H1 (cell line): Measurements from ENCODE around the gene ZNF496. TPM values are rescaled to one million over a fixed set of nuclear protein-coding genes. Genes with fewer than 3 reads are reported as not detected.

ENCODE experiments used
- CTCF ChIA-PET: fragments of 300-600 bp; sonication (Branson Sonifier 250); formaldehyde crosslinking; loops from one replicate; lab custom pipeline; 2021; ENCODE audit not compliant: partially characterized antibody; lab: Charles Lee
- POLR2A ChIA-PET: fragments of 300-600 bp; sonication (Branson Sonifier 250); formaldehyde crosslinking; loops from one replicate; lab custom pipeline; 2021; ENCODE audit warnings: inconsistent platforms; ENCODE audit not compliant: partially characterized antibody; lab: Charles Lee
- DNase-seq, 2 experiments: peaks; one replicate each; pipeline versions ENCODE4 v3.0.0 to v3.0.0-alpha.2; 2010 to 2022; ENCODE audit warnings: low spot score in 2 of 2, low read depth in 1 of 2, mixed read lengths in 1 of 2
- FAIRE-seq: peaks from 2 replicates; lab custom pipeline; 2011; peaks lifted over from hg19 to GRCh38; lab: Jason Lieb, UNC
- H2AFZ ChIP-seq: 2 replicates; pipeline ENCODE4 v1.8.1; 2012; ENCODE audit warnings: low read length, inconsistent platforms
- H2AK5ac ChIP-seq: 2 replicates; pipeline ENCODE4 v1.6.1; 2013; ENCODE audit warnings: low read depth, low read length
- H2BK120ac ChIP-seq: replicated peaks from 2 replicates; pipeline ENCODE3; 2013; ENCODE audit warnings: low read depth, low read length, inconsistent platforms
- H2BK12ac ChIP-seq: 2 replicates; pipeline ENCODE4 v1.6.1; 2013; ENCODE audit warnings: low read depth, low read length
- H2BK15ac ChIP-seq: 2 replicates; pipeline ENCODE4 v1.6.1; 2013; ENCODE audit warnings: low read length
- H2BK20ac ChIP-seq: 2 replicates; pipeline ENCODE4 v1.6.1; 2013; ENCODE audit warnings: low read length
- H2BK5ac ChIP-seq: 2 replicates; pipeline ENCODE4 v1.6.1; 2013; ENCODE audit warnings: low read depth, low read length
- H3K14ac ChIP-seq: 2 replicates; pipeline ENCODE4 v1.6.1; 2013; ENCODE audit warnings: inconsistent platforms; ENCODE audit not compliant: insufficient read length
- H3K18ac ChIP-seq: 2 replicates; pipeline ENCODE4 v1.6.1; 2013; ENCODE audit warnings: low read length; ENCODE audit errors: extremely low read depth
- H3K23ac ChIP-seq: 2 replicates; pipeline ENCODE4 v1.6.1; 2013; ENCODE audit warnings: inconsistent platforms; ENCODE audit not compliant: insufficient read length
- H3K23me2 ChIP-seq: 2 replicates; pipeline ENCODE4 v1.6.1; 2013; ENCODE audit warnings: low read depth, low read length
- H3K27ac ChIP-seq: 2 replicates; pipeline ENCODE4 v1.6.1; 2011; ENCODE audit warnings: low read depth, low read length, inconsistent platforms
- H3K27me3 ChIP-seq, 4 experiments: replicated peaks in 1 of 4; 1 replicate in 1 of 4; 2 replicates in 3 of 4; pipeline versions ENCODE4 v1.6.1 to v1.8.1; 2011 to 2013; ENCODE audit warnings: low read length in 3 of 4, mild to moderate bottlenecking in 3 of 4, inconsistent platforms in 2 of 4, mixed read lengths in 2 of 4, moderate library complexity in 1 of 4; ENCODE audit not compliant: control insufficient read depth in 3 of 4, insufficient read depth in 3 of 4; ENCODE audit errors: extremely low read depth in 1 of 4
- H3K36me3 ChIP-seq, 4 experiments: 2 replicates each; pipeline versions ENCODE4 v1.6.1 to v1.8.1; 2011 to 2013; ENCODE audit warnings: mild to moderate bottlenecking in 4 of 4, low read length in 3 of 4, moderate library complexity in 2 of 4, control low read depth in 1 of 4, inconsistent platforms in 1 of 4; ENCODE audit not compliant: insufficient read depth in 4 of 4, control insufficient read depth in 2 of 4
- H3K4ac ChIP-seq: replicated peaks from 2 replicates; pipeline ENCODE3; 2013; ENCODE audit warnings: low read length, low read depth, mixed read lengths, inconsistent platforms; ENCODE audit not compliant: insufficient read length
- H3K4me1 ChIP-seq, 4 experiments: replicated peaks in 1 of 4; 1 replicate in 1 of 4; 2 replicates in 3 of 4; pipeline versions ENCODE4 v1.6.1 to v1.8.1; 2011 to 2013; ENCODE audit warnings: low read length in 3 of 4, inconsistent platforms in 2 of 4, mixed read lengths in 1 of 4; ENCODE audit not compliant: insufficient read depth in 4 of 4, control insufficient read depth in 3 of 4
- H3K4me2 ChIP-seq, 2 experiments: 2 replicates each; pipeline versions ENCODE4 v1.6.1 to v1.8.1; 2011 to 2013; ENCODE audit warnings: low read depth in 2 of 2, low read length in 2 of 2, control low read depth in 1 of 2, inconsistent platforms in 1 of 2, mild to moderate bottlenecking in 1 of 2; ENCODE audit not compliant: insufficient read depth in 1 of 2
- H3K4me3 ChIP-seq, 4 experiments: fragments of 200-600, 300-600 bp in 1 of 4; sonication (generic), shearing (Covaris generic), sonication (Bioruptor Twin) in 1 of 4; 2 replicates each; pipeline versions ENCODE4 v1.5.1 to v1.8.1; 2011 to 2016; ENCODE audit warnings: low read length in 4 of 4, low read depth in 3 of 4, control low read depth in 2 of 4, inconsistent platforms in 2 of 4, mild to moderate bottlenecking in 2 of 4, mixed read lengths in 1 of 4, moderate library complexity in 1 of 4; ENCODE audit not compliant: insufficient read depth in 2 of 4; ENCODE audit errors: extremely low read depth in 1 of 4
- H3K56ac ChIP-seq: replicated peaks from 2 replicates; pipeline ENCODE3; 2013; ENCODE audit warnings: low read depth, mild to moderate bottlenecking, mixed read lengths, low read length, inconsistent platforms; ENCODE audit not compliant: insufficient read length
- H3K79me1 ChIP-seq: 2 replicates; pipeline ENCODE4 v1.6.1; 2013; ENCODE audit warnings: low read depth, low read length, control low read depth
- H3K79me2 ChIP-seq, 2 experiments: 2 replicates each; pipeline versions ENCODE4 v1.6.1 to v1.8.1; 2012 to 2013; ENCODE audit warnings: low read length in 2 of 2, mild to moderate bottlenecking in 2 of 2, inconsistent platforms in 1 of 2; ENCODE audit not compliant: insufficient read depth in 2 of 2, control insufficient read depth in 1 of 2
- H3K9ac ChIP-seq, 4 experiments: replicated peaks in 1 of 4; 1 replicate in 1 of 4; 2 replicates in 3 of 4; pipeline versions ENCODE4 v1.6.1 to v1.8.1; 2011 to 2013; ENCODE audit warnings: low read depth in 3 of 4, low read length in 3 of 4, control low read depth in 2 of 4, mild to moderate bottlenecking in 2 of 4, moderate library complexity in 2 of 4, inconsistent platforms in 1 of 4; ENCODE audit errors: extremely low read depth in 1 of 4
- H3K9me3 ChIP-seq, 2 experiments: 2 replicates each; pipeline versions ENCODE4 v1.6.1 to v1.8.1; 2012 to 2013; ENCODE audit warnings: mild to moderate bottlenecking in 2 of 2, moderate library complexity in 2 of 2, control low read depth in 1 of 2, inconsistent platforms in 1 of 2, low read depth in 1 of 2, low read length in 1 of 2, mixed read lengths in 1 of 2; ENCODE audit not compliant: insufficient read depth in 2 of 2
- H4K20me1 ChIP-seq, 2 experiments: replicated peaks in 1 of 2; 2 replicates each; pipeline versions ENCODE3 to v1.8.1; 2011 to 2013; ENCODE audit warnings: inconsistent platforms in 2 of 2, low read length in 2 of 2, mild to moderate bottlenecking in 1 of 2; ENCODE audit not compliant: insufficient read depth in 2 of 2, control insufficient read depth in 1 of 2
- H4K5ac ChIP-seq: 2 replicates; pipeline ENCODE4 v1.6.1; 2013; ENCODE audit warnings: low read length, low read depth, mixed read lengths, inconsistent platforms; ENCODE audit not compliant: insufficient read length
- H4K8ac ChIP-seq: 2 replicates; pipeline ENCODE4 v1.8.0; 2013; ENCODE audit warnings: mild to moderate bottlenecking, moderate library complexity, low read length, inconsistent platforms; ENCODE audit not compliant: insufficient read depth; ENCODE audit errors: extremely low read depth
- H4K91ac ChIP-seq: replicated peaks from 2 replicates; pipeline ENCODE3; 2013; ENCODE audit warnings: low read length, mixed read lengths, inconsistent platforms; ENCODE audit not compliant: insufficient read length
- BACH1 ChIP-seq: IDR thresholded peaks from 2 replicates; pipeline ENCODE4 v1.6.1; 2012; ENCODE audit warnings: low read length, improper control_type of control experiment
- GABPA ChIP-seq: IDR thresholded peaks from 2 replicates; pipeline ENCODE4 v1.6.1; 2011; ENCODE audit warnings: mild to moderate bottlenecking, low read length, moderate library complexity, borderline replicate concordance; ENCODE audit not compliant: insufficient read depth
- HDAC2 ChIP-seq, 2 experiments: fragments of 300-600 bp in 1 of 2; sonication (generic) in 1 of 2; IDR thresholded peaks; 2 replicates each; pipeline ENCODE4 v1.6.1; 2011 to 2012; ENCODE audit warnings: low read depth in 2 of 2, low read length in 2 of 2, mild to moderate bottlenecking in 2 of 2, moderate library complexity in 2 of 2, borderline replicate concordance in 1 of 2, inconsistent platforms in 1 of 2
- NANOG ChIP-seq: IDR thresholded peaks from 2 replicates; pipeline ENCODE4 v1.6.1; 2011; ENCODE audit warnings: low read length, low read depth, mild to moderate bottlenecking, inconsistent platforms; ENCODE audit not compliant: insufficient read depth, poor library complexity, severe bottlenecking
- POLR2A ChIP-seq, 2 experiments: IDR thresholded peaks; 1 replicate in 1 of 2; 2 replicates in 1 of 2; pipeline ENCODE4 v1.6.1; 2011; ENCODE audit warnings: low read depth in 2 of 2, low read length in 2 of 2, mild to moderate bottlenecking in 2 of 2; ENCODE audit errors: control extremely low read depth in 1 of 2
- SAP30 ChIP-seq: fragments of 300-600 bp; sonication (generic); IDR thresholded peaks from 2 replicates; pipeline ENCODE4 v1.7.1; 2012; ENCODE audit warnings: low read length, moderate library complexity, mild to moderate bottlenecking, inconsistent platforms; ENCODE audit not compliant: insufficient read depth, insufficient replicate concordance
- SP1 ChIP-seq: IDR thresholded peaks from 2 replicates; pipeline ENCODE4 v1.6.1; 2011; ENCODE audit warnings: low read depth, low read length
- USF2 ChIP-seq: IDR thresholded peaks from 2 replicates; pipeline ENCODE4 v1.6.1; 2011; ENCODE audit warnings: low read length, improper control_type of control experiment
- WGBS, 2 experiments: shearing (Covaris generic) in 1 of 2; methylation state at CpG; one replicate each; pipeline versions ENCODE4 v1.1.6 to v1.1.7; 2013 to 2015; ENCODE audit warnings: low lambda C conversion rate in 2 of 2, mixed read lengths in 2 of 2, inconsistent platforms in 1 of 2, low coverage in 1 of 2, missing lambda C conversion rate in 1 of 2; ENCODE audit not compliant: insufficient replicate concordance in 2 of 2, insufficient coverage in 1 of 2, insufficient read length in 1 of 2; ENCODE audit errors: extremely low coverage in 1 of 2, missing lambda C conversion rate in 1 of 2; 5-methylcytosine and 5-hydroxymethylcytosine counted together
- polyA plus RNA-seq, 7 experiments: library from polyadenylated mRNA; depleted of rRNA in 3 of 7; stranded (reverse) in 5 of 7; unstranded in 2 of 7; fragments of >200 nt in 5 of 7; fragments of 200-250 nt in 2 of 7; gene quantifications; 1 replicate in 5 of 7; 2 replicates in 1 of 7; 4 replicates in 1 of 7; pipeline versions ENCODE4 v1.2.1 to v1.2.3, GENCODE V29; 2011 to 2013; ENCODE audit warnings: missing spikeins in 2 of 7, mixed read lengths in 2 of 7
- total RNA-seq: library from RNA; stranded (reverse); fragmentation: NEBNext Ultra II Directional; extraction: Animal tissue kit (Norgen Biotek cat#: 25700); gene quantifications from 2 replicates; pipeline ENCODE4 v1.2.1, GENCODE V29; 2021
- TF ChIP-seq, protein P1 (sequence below): IDR thresholded peaks from 2 replicates; pipeline ENCODE4 v1.6.1; 2012; ENCODE audit warnings: inconsistent platforms

The ZNF496 gene
- total and polyA plus RNA-seq, 2 of the 8 experiments (the other 6 are each of a cell fraction or from before 2014, with no cell fraction given): 27.9 to 71.4 TPM

- Histone ChIP-seq H3K4me1 (peaks cover 23 to 53% (median 46%) of the 10 kb centered on the region in 4 experiments), H3K4me3 (peak overlapping the region in 2 of 4 experiments; percentile 5 to 43; a peak in 1 of 8 replicates), H4K8ac (no peak overlapping the region), H2BK20ac (peak overlapping the region; percentile 75; the same call in 1 of the 2 replicates), H4K20me1 (no peaks in the 10 kb centered on the region), H3K79me1 (peaks cover 4% of the 10 kb centered on the region; the same call in 1 of the 2 replicates), H3K4me2 (peak overlapping the region; percentile 45 to 61), H4K5ac (no peak overlapping the region), H2BK120ac (no peak overlapping the region), H3K36me3 (peaks cover 6 to 15% (median 11%) of the 10 kb centered on the region in 4 experiments; a peak in 7 of 8 replicates), H3K56ac (no peak overlapping the region), H4K91ac (no peak overlapping the region), H2AFZ (no peak overlapping the region), H2BK5ac (peak overlapping the region; percentile 45; the same call in 1 of the 2 replicates), H2BK12ac (peak overlapping the region; percentile 90), H3K79me2 (no peaks in the 10 kb centered on the region), H3K27me3 (no peaks in the 10 kb centered on the region), H3K23ac (no peak overlapping the region), H3K14ac (no peak overlapping the region), H3K4ac (no peak overlapping the region), H3K9me3 (no peaks in the 10 kb centered on the region; a peak in 1 of 4 replicates), H2BK15ac (0 out of 2 replicates have a peak overlapping the region, but pooled peaks have one; percentile 25), H2AK5ac (0 out of 2 replicates have a peak overlapping the region, but pooled peaks have one; percentile 25), H3K23me2 (no peaks in the 10 kb centered on the region; the same call in 1 of the 2 replicates), H3K18ac (peak overlapping the region; percentile 49; the same call in 1 of the 2 replicates), H3K9ac (no peak overlapping the region), H3K27ac (no peak overlapping the region; the same call in 1 of the 2 replicates)
- DNase-seq: peak in 1 of 2 experiments; percentile 70
- CTCF ChIA-PET: no interaction called here
- WGBS, 2 experiments: 8% methylated on average over 6 of the region's 6 CpGs; no CpG with 5 or more reads in 1 of the 2 experiments
- peak; percentile 57 for FAIRE-seq
- POLR2A ChIA-PET: no interaction called here
- TF ChIP-seq USF2 (0 out of 2 replicates have a peak, but pooled peaks have one; percentile 23), SAP30 (peak; percentile 30), NANOG (no peak), GABPA (0 out of 2 replicates have a peak, but pooled peaks have one; percentile 13), POLR2A (IDR thresholded peaks at IDR 0.05; ENCODE audit: control extremely low read depth in 1 of 2, low read depth in 2 of 2, low read length in 2 of 2) (peak in 1 of 2 experiments; percentile 40; a peak in 2 of 3 replicates), BACH1 (no peak), SP1 (peak; percentile 54; the same call in 1 of the 2 replicates), HDAC2 (IDR thresholded peaks at IDR 0.05; ENCODE audit: borderline replicate concordance in 1 of 2, low read depth in 2 of 2, low read length in 2 of 2) (0 out of 4 replicates have a peak, but pooled peaks of 1 of the 2 experiments have one; percentile 49)
- TF ChIP-seq, protein P1, sequence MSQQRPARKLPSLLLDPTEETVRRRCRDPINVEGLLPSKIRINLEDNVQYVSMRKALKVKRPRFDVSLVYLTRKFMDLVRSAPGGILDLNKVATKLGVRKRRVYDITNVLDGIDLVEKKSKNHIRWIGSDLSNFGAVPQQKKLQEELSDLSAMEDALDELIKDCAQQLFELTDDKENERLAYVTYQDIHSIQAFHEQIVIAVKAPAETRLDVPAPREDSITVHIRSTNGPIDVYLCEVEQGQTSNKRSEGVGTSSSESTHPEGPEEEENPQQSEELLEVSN: peak; percentile 41; the same call in 1 of the 2 replicates
Observed at GRCh38 chr1:247295274-247295684, 36.4 kb downstream of the ZNF496 start.
